ENCODE results near the gene SUGCT.

SUGCT gene

DNA sequence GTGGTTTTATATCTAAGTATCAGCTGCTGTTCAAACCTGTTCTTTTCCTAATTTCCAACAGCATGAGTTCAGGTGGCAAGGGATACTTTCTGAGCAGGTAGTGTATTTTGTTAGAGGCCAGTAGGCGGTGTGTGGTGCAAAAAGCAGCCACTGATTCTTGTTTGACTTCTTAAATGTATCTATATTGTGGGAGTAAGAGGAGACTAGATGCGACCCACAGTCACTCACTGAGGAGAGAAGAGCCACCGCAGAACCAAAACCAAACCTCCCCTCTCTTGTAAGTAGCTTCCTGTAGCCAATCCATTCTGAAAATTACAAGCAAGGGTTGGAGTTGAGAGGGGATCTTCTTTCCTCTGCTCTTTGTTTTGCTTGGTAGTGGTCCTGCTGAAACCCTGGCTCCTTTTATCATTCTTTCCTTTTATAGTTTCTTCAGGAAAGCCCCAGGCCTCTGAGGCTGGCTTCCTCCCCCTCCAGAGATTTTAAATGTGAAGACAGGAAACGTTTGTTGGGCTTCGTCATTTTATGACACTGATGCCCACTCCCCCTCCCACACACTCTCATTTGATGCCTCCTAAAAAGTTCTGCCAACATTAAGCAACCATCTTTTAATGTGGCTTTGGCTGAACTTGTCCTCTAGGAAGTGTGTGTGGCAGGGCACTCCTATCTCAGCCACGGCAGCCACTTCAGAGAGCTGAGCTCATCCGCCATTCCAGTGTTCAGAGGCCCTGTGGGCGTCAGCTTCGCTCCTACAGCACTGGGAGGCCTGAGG lies 566.0 kb downstream of the SUGCT start:
- DNase-seq = no peak

DNA sequence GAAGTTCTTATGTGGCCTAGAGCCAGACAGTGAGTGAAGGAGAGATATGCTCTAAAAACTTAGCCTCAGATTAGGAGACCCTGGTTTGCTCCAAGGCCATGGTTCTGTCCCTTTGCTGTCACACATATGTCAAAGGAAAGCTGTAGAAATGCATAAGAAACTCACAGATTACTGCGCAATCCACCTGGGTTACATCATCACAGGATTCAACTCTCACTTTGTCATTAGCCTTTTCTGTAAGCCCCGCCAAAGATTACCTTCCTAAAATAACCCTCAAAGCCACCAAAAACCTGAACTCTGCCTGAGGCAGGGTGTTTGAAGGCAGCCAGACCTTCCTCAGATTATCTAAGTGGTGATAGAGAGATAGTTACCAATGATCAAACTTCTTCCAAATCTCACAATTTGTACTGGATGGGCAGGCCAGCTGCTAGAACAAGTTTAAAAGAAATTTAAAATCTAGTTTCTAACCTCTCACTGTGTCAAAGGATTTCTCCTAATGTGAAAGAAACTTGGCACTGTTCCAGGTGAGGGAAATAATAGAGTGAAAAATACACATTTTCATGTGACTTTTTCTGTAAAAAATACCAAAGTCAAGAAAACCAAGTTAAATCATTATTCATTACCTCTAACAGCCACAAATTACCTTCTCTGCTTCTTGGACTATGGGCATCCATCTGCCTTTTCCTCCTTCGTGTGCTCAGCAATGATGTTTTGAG lies 567.2 kb downstream of the SUGCT start:
- no peak for DNase-seq

- no peak for DNase-seq
These were observed 569.4 kb downstream of the SUGCT start for GRCh38 chr7:40704172-40704571.

- DNase-seq = no peak
These were observed 572.0 kb downstream of the SUGCT start for GRCh38 chr7:40706829-40707228.

DNA sequence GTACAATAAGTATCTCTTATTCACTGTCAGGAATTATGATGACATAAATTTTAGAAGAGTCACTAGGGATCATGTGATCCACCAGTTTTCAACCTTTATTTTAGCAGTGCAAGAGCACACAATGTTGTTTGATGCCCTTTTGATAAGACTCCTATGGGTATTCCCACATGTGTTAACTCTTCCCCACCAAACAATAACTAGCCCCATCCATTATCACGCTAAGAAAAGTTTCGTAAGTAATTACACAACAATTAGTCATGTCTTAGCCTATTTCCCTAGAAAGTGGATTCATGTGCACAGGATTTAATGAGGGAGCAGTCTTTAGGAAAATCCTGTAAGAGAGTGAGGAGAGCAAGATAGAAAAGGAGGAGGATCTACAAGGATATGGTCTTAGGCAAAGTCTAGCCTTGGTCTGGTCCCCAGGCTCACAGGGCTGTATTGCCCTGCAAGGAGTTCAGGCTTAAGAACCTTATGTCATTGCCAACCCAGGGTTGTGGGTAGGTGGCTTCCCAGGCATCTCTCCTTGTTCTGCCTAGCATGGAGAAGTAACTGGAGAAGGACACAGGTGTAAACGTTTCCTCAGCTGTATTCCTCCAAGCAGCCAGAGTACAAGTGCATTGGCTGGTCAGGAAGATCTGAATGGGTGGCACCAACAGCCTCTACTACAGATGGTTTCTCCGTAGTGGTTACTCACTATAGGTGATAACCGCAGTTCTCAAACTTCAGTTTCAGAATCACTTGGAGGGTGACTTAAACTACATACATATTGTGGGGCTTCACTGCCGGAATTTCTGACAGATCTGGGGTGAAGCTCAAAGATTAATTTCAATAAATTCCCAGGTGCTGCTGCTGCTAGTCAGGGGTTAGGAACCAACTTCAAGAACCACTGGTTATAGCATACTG lies 574.5 kb downstream of the SUGCT start:
- DNase-seq = no peak

- DNase-seq = no peak
These were observed 576.9 kb downstream of the SUGCT start for GRCh38 chr7:40711706-40712105.

GRCh38 chr7:40714363-40715052 lies 579.7 kb downstream of the SUGCT start:
- no peak for DNase-seq

GRCh38 chr7:40715053-40715430 lies 580.2 kb downstream of the SUGCT start:
- no peak for DNase-seq

- DNase-seq = no peak
These were observed 581.2 kb downstream of the SUGCT start for GRCh38 chr7:40716052-40716451.

- DNase-seq = no peak
These were observed 582.4 kb downstream of the SUGCT start for GRCh38 chr7:40717242-40717641.

GRCh38 chr7:40720416-40720815 lies 585.6 kb downstream of the SUGCT start:
- DNase-seq = no peak

- no peak for DNase-seq
These were observed 586.6 kb downstream of the SUGCT start for GRCh38 chr7:40721342-40721949.

- no peak for DNase-seq
These were observed 587.4 kb downstream of the SUGCT start for GRCh38 chr7:40722242-40722641.

DNA sequence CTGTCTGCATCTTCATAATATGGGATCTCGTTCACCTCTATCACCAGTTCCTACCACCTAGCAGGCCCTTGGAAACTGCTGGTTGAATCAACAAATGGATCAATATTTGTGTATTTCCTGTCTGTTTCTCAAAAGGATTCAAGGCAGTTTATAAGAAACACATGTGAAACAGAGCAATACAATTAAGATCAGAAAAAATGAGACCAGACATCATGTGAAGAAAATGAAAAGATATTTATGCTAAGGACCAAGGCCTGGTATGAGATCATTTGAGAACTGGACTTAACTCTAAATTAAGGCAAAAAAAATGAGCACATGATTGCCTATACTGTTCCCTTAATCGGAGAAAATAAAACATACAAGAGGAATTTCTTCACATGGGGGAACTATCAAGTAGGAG lies 589.0 kb downstream of the SUGCT start:
- no peak for DNase-seq

DNA sequence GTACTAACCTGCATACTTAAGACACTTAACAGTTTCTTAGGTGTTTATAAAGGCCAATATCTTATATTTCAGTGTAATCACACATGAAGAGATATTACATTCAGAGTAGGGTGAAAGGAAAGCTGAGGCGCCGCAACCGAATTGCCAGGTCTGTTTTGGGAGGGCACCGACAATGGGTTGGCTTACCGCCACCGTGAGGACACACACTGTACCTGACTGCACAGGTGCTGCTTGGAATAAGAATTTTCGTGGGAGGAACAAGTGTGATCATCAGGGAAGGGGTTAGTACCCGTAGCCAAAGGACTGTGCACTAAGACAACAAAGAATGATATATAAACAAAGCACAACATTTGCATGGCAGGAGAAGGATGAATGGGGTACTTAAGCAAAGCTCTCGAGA lies 591.8 kb downstream of the SUGCT start:
- DNase-seq = no peak

GRCh38 chr7:40733114-40733513 lies 598.3 kb downstream of the SUGCT start:
- DNase-seq = no peak

DNA sequence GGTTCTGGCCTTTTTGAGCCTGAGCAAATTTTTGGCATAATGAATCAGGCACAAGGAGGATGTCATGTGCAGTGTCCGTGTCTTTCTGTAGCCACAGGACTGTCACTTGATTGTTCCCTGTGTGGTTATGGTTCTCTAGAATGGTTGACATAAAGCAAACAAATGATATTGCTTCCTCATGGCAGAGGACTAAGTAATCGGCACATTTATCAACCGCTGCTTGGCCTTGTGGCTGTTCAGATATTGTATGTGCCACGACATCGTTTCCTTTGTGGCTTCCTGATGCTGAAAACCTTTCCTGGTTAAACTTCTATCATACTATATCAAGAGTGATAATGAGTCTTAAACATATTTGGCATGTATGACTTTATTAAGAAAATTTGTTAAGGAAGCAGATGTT lies 598.8 kb downstream of the SUGCT start:
- no peak for DNase-seq

GRCh38 chr7:40739257-40739656 lies 604.5 kb downstream of the SUGCT start:
- no peak for DNase-seq

DNA sequence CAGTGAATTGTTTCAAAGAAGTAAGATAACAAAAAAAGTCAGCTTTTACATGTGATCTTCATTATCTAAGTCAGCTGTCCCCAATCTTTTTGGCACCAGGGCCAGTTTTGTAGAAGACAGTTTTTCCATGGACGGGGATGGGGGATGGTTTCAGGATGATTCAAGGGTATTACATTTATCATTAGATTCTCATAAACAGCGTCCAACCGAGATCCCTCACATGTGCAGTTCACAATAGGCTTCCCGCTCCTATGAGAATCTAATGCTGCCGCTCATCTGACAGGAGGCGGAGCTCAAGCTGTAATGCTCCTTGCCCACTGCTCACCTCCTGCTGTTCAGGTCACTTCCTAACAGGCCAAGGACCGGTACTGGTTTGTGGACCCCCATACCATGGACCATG lies 607.5 kb downstream of the SUGCT start:
- DNase-seq = no peak

- DNase-seq = no peak
These were observed 612.2 kb downstream of the SUGCT start for GRCh38 chr7:40746841-40747556.

DNA sequence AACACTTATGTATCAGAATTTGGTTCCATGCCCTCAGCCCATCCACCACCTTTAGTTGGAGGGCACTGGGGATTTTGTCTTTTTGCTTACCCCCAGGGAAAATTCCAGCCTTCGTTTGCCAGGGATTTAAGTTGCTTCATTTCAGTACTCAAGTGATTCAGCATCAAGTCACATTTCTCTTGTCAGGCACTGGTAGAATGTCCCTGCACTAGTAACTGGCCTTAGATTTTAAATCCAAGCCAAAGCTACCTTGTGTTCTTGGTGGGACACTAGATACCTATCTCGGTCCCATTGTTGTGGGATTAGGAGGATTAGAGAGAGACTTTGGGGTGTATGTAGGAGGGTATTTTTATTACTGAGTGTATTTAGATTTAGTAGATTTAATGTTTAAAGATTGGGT lies 613.1 kb downstream of the SUGCT start:
- no peak for DNase-seq

GRCh38 chr7:40749877-40750276 lies 615.1 kb downstream of the SUGCT start:
- no peak for DNase-seq

All from NCI-H187 (cell line).